B cell (primary cell): Measurements from ENCODE around the gene FOXM1. TPM values are rescaled to one million over a fixed set of nuclear protein-coding genes. Genes with fewer than 3 reads are reported as not detected.

ENCODE experiments used
- ATAC-seq: fragments of 200-7000 bp; cut with Tn5 transposase; one replicate; pipeline ENCODE4 v1.10.0; 2021; ENCODE audit warnings: low read depth, mild to moderate bottlenecking, moderate number of reproducible peaks, moderate library complexity
- CTCF ChIA-PET: fragments of 350-600 bp; sonication (Branson Sonifier 250); formaldehyde crosslinking; loops from one replicate; lab custom pipeline; 2021; ENCODE audit warnings: antibody characterized with exemption, inconsistent platforms; lab: Charles Lee
- POLR2A ChIA-PET: fragments of 350-600 bp; sonication (Branson Sonifier 250); formaldehyde crosslinking; loops from one replicate; lab custom pipeline; 2021; ENCODE audit warnings: antibody characterized with exemption; lab: Charles Lee
- DNase-seq: peaks from one replicate; pipeline ENCODE4 v3.0.0; 2013
- H2AFZ ChIP-seq: 2 replicates; pipeline ENCODE4 v1.6.1; 2012; ENCODE audit warnings: mild to moderate bottlenecking, low read depth, low read length; ENCODE audit not compliant: insufficient read depth, poor library complexity, severe bottlenecking
- H3K27ac ChIP-seq, 2 donors: 1 replicate in 1 of 2; 2 replicates in 1 of 2; pipeline ENCODE4 v1.5.1; 2012 to 2013; ENCODE audit warnings: low read length in 2 of 2, mild to moderate bottlenecking in 2 of 2, moderate library complexity in 1 of 2
- H3K27me3 ChIP-seq, 4 experiments: fragments of 200-600 bp in 1 of 4; sonication (generic) in 1 of 4; replicated peaks in 1 of 4; 1 replicate in 2 of 4; 2 replicates in 2 of 4; pipeline versions ENCODE4 v1.6.1 to v1.7.0; 2013 to 2016; ENCODE audit warnings: low read length in 3 of 4, mild to moderate bottlenecking in 2 of 4, mixed read lengths in 1 of 4, moderate library complexity in 1 of 4; ENCODE audit not compliant: insufficient read depth in 4 of 4, control insufficient read depth in 3 of 4; ENCODE audit errors: control extremely low read depth in 1 of 4
- H3K36me3 ChIP-seq, 2 experiments: replicated peaks in 1 of 2; 1 replicate in 1 of 2; 2 replicates in 1 of 2; pipeline versions ENCODE4 v1.6.1 to v1.7.1; 2013; ENCODE audit warnings: low read length in 1 of 2; ENCODE audit not compliant: insufficient read depth in 2 of 2, control insufficient read depth in 1 of 2; ENCODE audit errors: control extremely low read depth in 1 of 2, extremely low read depth in 1 of 2
- H3K4me1 ChIP-seq, 2 donors: fragments of 200-600 bp in 1 of 2; sonication (generic) in 1 of 2; 1 replicate in 1 of 2; 2 replicates in 1 of 2; pipeline versions ENCODE4 v1.5.1 to v1.6.1; 2013 to 2017; ENCODE audit warnings: low read length in 2 of 2; ENCODE audit not compliant: control insufficient read depth in 2 of 2, insufficient read depth in 2 of 2
- H3K4me2 ChIP-seq: replicated peaks from 2 replicates; pipeline ENCODE3; 2012; ENCODE audit warnings: mild to moderate bottlenecking, low read depth, low read length; ENCODE audit not compliant: poor library complexity, severe bottlenecking
- H3K4me3 ChIP-seq, 5 experiments: fragments of 200-600 bp in 1 of 5; sonication (generic) in 1 of 5; 1 replicate in 3 of 5; 2 replicates in 2 of 5; pipeline versions ENCODE4 v1.5.1 to v1.7.0; 2011 to 2016; ENCODE audit warnings: low read length in 4 of 5, mild to moderate bottlenecking in 4 of 5, low read depth in 2 of 5, control low read depth in 1 of 5, moderate library complexity in 1 of 5; ENCODE audit not compliant: insufficient read depth in 1 of 5; ENCODE audit errors: control extremely low read depth in 1 of 5, extremely low read depth in 1 of 5
- H3K79me2 ChIP-seq: fragments of 200-600 bp; sonication (generic); one replicate; pipeline ENCODE4 v1.6.0; 2016; ENCODE audit warnings: low read length; ENCODE audit not compliant: control insufficient read depth, insufficient read depth
- H3K9ac ChIP-seq: fragments of 200-600 bp; sonication (generic); 2 replicates; pipeline ENCODE4 v1.6.1; 2017; ENCODE audit warnings: mild to moderate bottlenecking, low read length, moderate library complexity
- H3K9me3 ChIP-seq, 3 donors: one replicate each; pipeline versions ENCODE4 v1.6.1 to v1.7.1; 2013; ENCODE audit warnings: low read length in 2 of 3; ENCODE audit not compliant: control insufficient read depth in 2 of 3, insufficient read depth in 1 of 3; ENCODE audit errors: control extremely low read depth in 1 of 3
- H4K20me1 ChIP-seq: 2 replicates; pipeline ENCODE4 v1.6.0; 2012; ENCODE audit warnings: mild to moderate bottlenecking, low read length; ENCODE audit not compliant: insufficient read depth, control insufficient read depth, poor library complexity, severe bottlenecking
- H3K27ac Mint-ChIP-seq: one replicate; pipeline ENCODE4 v1.8.0; 2021; ENCODE audit warnings: mixed read lengths
- H3K27me3 Mint-ChIP-seq: one replicate; pipeline ENCODE4 v1.8.0; 2021; ENCODE audit warnings: mixed read lengths
- H3K4me1 Mint-ChIP-seq: one replicate; pipeline ENCODE4 v1.8.0; 2021; ENCODE audit warnings: mixed read lengths
- H3K4me3 Mint-ChIP-seq: one replicate; pipeline ENCODE4 v1.8.0; 2021; ENCODE audit warnings: mixed read lengths
- H3K9me3 Mint-ChIP-seq: one replicate; pipeline ENCODE4 v1.8.0; 2022; ENCODE audit warnings: mixed read lengths; ENCODE audit not compliant: insufficient read depth
- EZH2 ChIP-seq: IDR thresholded peaks from 2 replicates; pipeline ENCODE4 v1.6.1; 2012; ENCODE audit warnings: borderline replicate concordance, low read depth, mild to moderate bottlenecking, moderate library complexity, low read length; ENCODE audit not compliant: insufficient read depth, poor library complexity, severe bottlenecking
- WGBS: methylation state at CpG from one replicate; pipeline ENCODE4 v1.1.5; 2013; ENCODE audit warnings: missing lambda C conversion rate; ENCODE audit not compliant: insufficient coverage; 5-methylcytosine and 5-hydroxymethylcytosine counted together
- intact Hi-C: fragments of 100-400 bp; cut with micrococcal nuclease; formaldehyde crosslinking; loops from one replicate; pipeline ENCODE4 v1.10.0; 2022
- polyA plus RNA-seq: library from polyadenylated mRNA; depleted of rRNA; stranded (reverse); fragments of >200 nt; gene quantifications from 2 replicates; pipeline ENCODE4 v1.2.3, GENCODE V29; 2012
- total RNA-seq, 2 donors: library from RNA; stranded (reverse); fragments of 120-200 nt in 1 of 2; gene quantifications; 1 replicate in 1 of 2; 2 replicates in 1 of 2; pipeline versions ENCODE4 v1.2.3 to v1.2.4, GENCODE V29; 2013 to 2022
- TF ChIP-seq, protein P1 (sequence below): fragments of 200-600 bp; IDR thresholded peaks from one replicate; pipeline ENCODE4 v1.8.0; 2022; ENCODE audit warnings: antibody characterized with exemption, mild to moderate bottlenecking

The FOXM1 gene
- total and polyA plus RNA-seq, 2 donors (not counting 1 experiment from before 2014, with no cell fraction given): 0.67 to 0.84 TPM

- Mint-ChIP-seq H3K27ac (no peak overlapping the region), H3K4me3 (no peak overlapping the region), H3K27me3 (no peaks in the 10 kb centered on the region), H3K4me1 (no peaks in the 10 kb centered on the region), H3K9me3 (no peaks in the 10 kb centered on the region)
- no peaks in the 10 kb centered on the region for H3K79me2 ChIP-seq
- TF ChIP-seq EZH2: no peak
- TF ChIP-seq, protein P1, sequence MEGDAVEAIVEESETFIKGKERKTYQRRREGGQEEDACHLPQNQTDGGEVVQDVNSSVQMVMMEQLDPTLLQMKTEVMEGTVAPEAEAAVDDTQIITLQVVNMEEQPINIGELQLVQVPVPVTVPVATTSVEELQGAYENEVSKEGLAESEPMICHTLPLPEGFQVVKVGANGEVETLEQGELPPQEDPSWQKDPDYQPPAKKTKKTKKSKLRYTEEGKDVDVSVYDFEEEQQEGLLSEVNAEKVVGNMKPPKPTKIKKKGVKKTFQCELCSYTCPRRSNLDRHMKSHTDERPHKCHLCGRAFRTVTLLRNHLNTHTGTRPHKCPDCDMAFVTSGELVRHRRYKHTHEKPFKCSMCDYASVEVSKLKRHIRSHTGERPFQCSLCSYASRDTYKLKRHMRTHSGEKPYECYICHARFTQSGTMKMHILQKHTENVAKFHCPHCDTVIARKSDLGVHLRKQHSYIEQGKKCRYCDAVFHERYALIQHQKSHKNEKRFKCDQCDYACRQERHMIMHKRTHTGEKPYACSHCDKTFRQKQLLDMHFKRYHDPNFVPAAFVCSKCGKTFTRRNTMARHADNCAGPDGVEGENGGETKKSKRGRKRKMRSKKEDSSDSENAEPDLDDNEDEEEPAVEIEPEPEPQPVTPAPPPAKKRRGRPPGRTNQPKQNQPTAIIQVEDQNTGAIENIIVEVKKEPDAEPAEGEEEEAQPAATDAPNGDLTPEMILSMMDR: no peak
- no peak overlapping the region for H3K4me2 ChIP-seq
- ChIA-PET POLR2A (no interaction called here), CTCF (no interaction called here)
- H3K36me3 ChIP-seq: peaks cover 0 to 5% of the 10 kb centered on the region in 2 experiments
- no peaks in the 10 kb centered on the region for H3K27me3 ChIP-seq
- DNase-seq (no peak), ATAC-seq (no peak)
- no CpG with 5 or more reads among the region's 3 CpGs for WGBS
- no peak overlapping the region for H2AFZ ChIP-seq
- H3K9ac ChIP-seq: no peak overlapping the region
- no peaks in the 10 kb centered on the region for H4K20me1 ChIP-seq
- no peaks in the 10 kb centered on the region for H3K9me3 ChIP-seq
- H3K4me3 ChIP-seq: no peak overlapping the region
- no peaks in the 10 kb centered on the region for H3K4me1 ChIP-seq
- no peak overlapping the region for H3K27ac ChIP-seq
- intact Hi-C loops: loop anchor here (10.0 kb wide), 1 partner anchor 183 kb away; no protein-coding TSS in a partner anchor
Observed at GRCh38 chr12:2851931-2852330, 25.0 kb downstream of the FOXM1 start.

- Mint-ChIP-seq H3K27ac (no peak overlapping the region), H3K4me3 (no peak overlapping the region), H3K4me1 (no peaks in the 10 kb centered on the region), H3K9me3 (no peaks in the 10 kb centered on the region), H3K27me3 (no peaks in the 10 kb centered on the region)
- Histone ChIP-seq H2AFZ (no peak overlapping the region), H3K9me3 (no peaks in the 10 kb centered on the region), H3K27me3 (no peaks in the 10 kb centered on the region), H3K36me3 (peaks cover 0 to 23% of the 10 kb centered on the region in 2 experiments), H3K4me3 (no peak overlapping the region), H3K9ac (no peak overlapping the region), H3K4me1 (no peaks in the 10 kb centered on the region), H3K4me2 (no peak overlapping the region), H3K27ac (no peak overlapping the region), H4K20me1 (no peaks in the 10 kb centered on the region), H3K79me2 (no peaks in the 10 kb centered on the region)
- CTCF ChIA-PET: interaction anchor here (1.0 to 2.1 kb wide), 8 partner anchors 9 to 430 kb away, joined by 3 to 8 read pairs (median 4); no protein-coding TSS in a partner anchor
- intact Hi-C loops: no loop called here
- WGBS: 90% methylated on average over 2 of the region's 6 CpGs
- DNase-seq (no peak), ATAC-seq (no peak)
- no peak for TF ChIP-seq EZH2
- TF ChIP-seq, protein P1: no peak
- POLR2A ChIA-PET: no interaction called here
Observed at GRCh38 chr12:2845280-2845679, 31.7 kb downstream of the FOXM1 start.
